Lung (tissue), 12 donors: ENCODE results near the gene MPZL3. TPM values are rescaled to one million over a fixed set of nuclear protein-coding genes. Genes with fewer than 3 reads are reported as not detected.

ENCODE experiments used
- ATAC-seq: fragments of 200-7000 bp; cut with Tn5 transposase; one replicate; pipeline ENCODE4 v1.9.1; 2020; ENCODE audit warnings: moderate number of reproducible peaks; ENCODE audit not compliant: insufficient read depth, low FRiP score
- DNase-seq, 3 donors: peaks; one replicate each; pipeline ENCODE4 v3.0.0-alpha.2; 2013 to 2017
- H3K27ac ChIP-seq, 2 donors: one replicate each; pipeline ENCODE4 v1.5.1; 2013; ENCODE audit warnings: mild to moderate bottlenecking in 2 of 2, moderate library complexity in 2 of 2, control low read depth in 1 of 2, inconsistent platforms in 1 of 2, low read depth in 1 of 2, low read length in 1 of 2
- H3K27me3 ChIP-seq, 3 donors: one replicate each; pipeline ENCODE4 v1.5.1; 2013; ENCODE audit warnings: low read length in 2 of 3; ENCODE audit not compliant: control insufficient read depth in 3 of 3, insufficient read depth in 3 of 3
- H3K36me3 ChIP-seq, 4 donors: one replicate each; pipeline ENCODE4 v1.5.1; 2013; ENCODE audit warnings: low read length in 4 of 4, mild to moderate bottlenecking in 1 of 4, moderate library complexity in 1 of 4; ENCODE audit not compliant: control insufficient read depth in 4 of 4, insufficient read depth in 4 of 4
- H3K4me1 ChIP-seq, 5 donors: one replicate each; pipeline ENCODE4 v1.5.1; 2013; ENCODE audit warnings: low read length in 5 of 5, mild to moderate bottlenecking in 2 of 5, moderate library complexity in 1 of 5; ENCODE audit not compliant: control insufficient read depth in 5 of 5, insufficient read depth in 5 of 5
- H3K4me3 ChIP-seq: one replicate; pipeline ENCODE4 v1.5.1; 2013; ENCODE audit warnings: mild to moderate bottlenecking, control low read depth, moderate library complexity
- H3K9ac ChIP-seq, 2 donors: one replicate each; pipeline ENCODE4 v1.5.1; 2013; ENCODE audit warnings: low read length in 2 of 2, control low read depth in 1 of 2; ENCODE audit not compliant: insufficient read depth in 1 of 2
- H3K9me3 ChIP-seq, 4 donors: one replicate each; pipeline ENCODE4 v1.5.1; 2013; ENCODE audit warnings: low read length in 3 of 4, mild to moderate bottlenecking in 1 of 4, moderate library complexity in 1 of 4; ENCODE audit not compliant: control insufficient read depth in 4 of 4, insufficient read depth in 3 of 4
- CTCF ChIP-seq: IDR thresholded peaks from 2 replicates; pipeline ENCODE4 v1.5.1; 2012; ENCODE audit warnings: mild to moderate bottlenecking; ENCODE audit errors: control extremely low read depth, extremely low read depth
- WGBS, 2 donors: extraction: QIAGEN DNeasy Blood & Tissue Kit; methylation state at CpG; one replicate each; pipeline ENCODE4 v1.1.7; 2013; 5-methylcytosine and 5-hydroxymethylcytosine counted together
- polyA plus RNA-seq, 2 donors: library from polyadenylated mRNA; stranded (reverse); fragments of 200-250 nt; gene quantifications; one replicate each; pipeline ENCODE4 v1.2.1, GENCODE V29; 2013
- total RNA-seq, 2 donors: library from RNA; depleted of rRNA in 1 of 2; stranded (reverse); fragments of >200 nt in 1 of 2; gene quantifications; one replicate each; pipeline ENCODE4 v1.2.1, GENCODE V29; 2014 to 2021
- donor health status: control.
- donor health status: control.
- donor health status: Bipolar disorder and iron deficiency.
- donor health status: healthy.
- donor health status: DM: yes; HTN: yes; CAD: no.

MPZL3 gene
- total and polyA plus RNA-seq, 4 donors = 7.7 to 22.6 (median 11.1) TPM

DNA sequence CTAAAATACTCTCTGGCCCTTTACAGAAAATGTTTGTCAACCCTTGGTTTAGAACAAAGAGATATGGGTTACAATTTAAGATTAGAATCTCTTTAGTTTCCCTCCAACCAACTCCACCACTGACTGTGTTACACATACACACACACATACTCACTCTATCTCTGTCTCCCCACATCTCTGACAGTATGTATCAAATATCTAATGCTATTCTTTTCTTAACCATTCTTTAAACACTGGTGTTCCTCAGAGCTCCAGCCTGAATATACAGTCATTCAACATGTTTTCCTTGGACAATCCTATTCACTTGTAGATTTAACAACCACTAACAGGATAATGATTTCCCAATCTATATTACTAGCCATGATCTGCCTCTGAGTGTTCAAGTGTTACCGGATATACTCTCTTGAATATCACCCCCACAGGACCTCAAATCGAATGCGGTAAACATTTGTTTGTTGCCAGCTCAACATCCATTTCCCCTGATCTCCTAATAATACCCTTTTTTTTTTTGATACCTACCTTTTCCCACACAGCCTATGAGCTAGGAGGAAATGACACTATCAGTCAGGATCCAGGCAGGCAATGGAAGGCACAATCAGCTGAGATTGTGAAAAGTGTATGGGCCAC is 6.1 kb downstream of the MPZL3 start:
- no peak for TF ChIP-seq CTCF
- Histone ChIP-seq H3K27me3 (peaks cover 0 to 44% (median 32%) of the 10 kb centered on the region in 3 donors), H3K9me3 (no peaks in the 10 kb centered on the region), H3K36me3 (no peaks in the 10 kb centered on the region), H3K4me1 (peaks cover 0 to 10% (median 4%) of the 10 kb centered on the region in 5 donors), H3K4me3 (no peak overlapping the region), H3K9ac (no peak overlapping the region), H3K27ac (no peak overlapping the region)
- ATAC-seq (no peak), DNase-seq (no peak)
- 64 to 84% methylated on average over 3 of the region's 3 CpGs for WGBS, 2 donors

DNA sequence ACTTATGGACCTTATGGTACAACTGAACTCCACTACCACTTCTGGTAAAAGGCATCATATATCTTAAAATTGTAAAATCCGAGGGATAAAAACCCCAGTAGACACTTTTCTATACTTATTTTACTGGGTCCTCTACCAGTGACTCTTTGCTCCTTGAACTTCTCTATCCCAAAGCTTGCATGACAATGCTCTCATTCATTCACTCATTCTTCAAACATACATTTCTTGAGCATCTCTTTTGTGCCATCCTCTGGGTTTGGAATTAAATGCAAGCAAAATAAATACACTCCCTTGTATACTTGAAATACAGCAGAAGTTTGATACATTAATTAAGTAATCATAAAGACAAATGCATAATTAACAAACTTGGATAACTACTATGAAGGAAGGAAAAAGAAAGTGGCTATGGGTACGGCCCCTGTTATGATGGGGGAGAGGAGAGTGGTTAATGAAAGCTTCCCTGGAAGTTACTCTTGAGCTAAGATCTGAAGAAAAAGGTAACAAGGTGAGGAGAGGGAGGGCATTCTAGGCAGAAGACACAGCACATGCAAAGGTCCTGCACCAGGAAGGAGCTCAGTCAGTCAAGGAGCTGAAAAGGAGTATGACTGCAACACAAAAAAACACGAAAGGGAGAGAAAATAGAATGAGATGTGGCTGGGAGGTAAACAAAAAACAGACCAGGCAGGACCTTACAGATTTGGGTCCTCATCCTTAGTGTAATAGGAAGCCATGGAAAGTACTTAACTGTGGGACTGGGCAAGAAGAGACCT is 8.0 kb downstream of the MPZL3 start:
- H3K4me3 ChIP-seq = no peak overlapping the region
- DNase-seq (no peak), ATAC-seq (no peak)
- 86 to 95% methylated on average over 3 of the region's 3 CpGs for WGBS, 2 donors
- no peaks in the 10 kb centered on the region for H3K36me3 ChIP-seq
- H3K9me3 ChIP-seq = no peaks in the 10 kb centered on the region
- H3K27me3 ChIP-seq = peaks cover 0 to 43% (median 24%) of the 10 kb centered on the region in 3 donors
- peaks cover 0 to 13% (median 4%) of the 10 kb centered on the region in 5 donors for H3K4me1 ChIP-seq
- H3K9ac ChIP-seq = no peak overlapping the region
- no peak for TF ChIP-seq CTCF
- H3K27ac ChIP-seq = peak overlapping the region in 1 of 2 donors; percentile 20

GRCh38 chr11:118243161-118243560 is 9.0 kb downstream of the MPZL3 start:
- TF ChIP-seq CTCF = no peak

More at GRCh38 chr11:118243161-118243560, 9.0 kb downstream of the MPZL3 start:
- Histone ChIP-seq H3K4me3 (no peak overlapping the region), H3K9me3 (no peaks in the 10 kb centered on the region), H3K9ac (no peak overlapping the region), H3K27ac (no peak overlapping the region), H3K4me1 (peaks cover 0 to 13% (median 4%) of the 10 kb centered on the region in 5 donors), H3K36me3 (no peaks in the 10 kb centered on the region), H3K27me3 (peaks cover 0 to 43% (median 20%) of the 10 kb centered on the region in 3 donors)
- 80 to 87% methylated on average over 8 of the region's 8 CpGs for WGBS, 2 donors
- no peak for DNase-seq
- ATAC-seq = no peak
